ENCODE data around the gene TM4SF4. TPM values are rescaled to one million over a fixed set of nuclear protein-coding genes. Genes with fewer than 3 reads are reported as not detected.

The TM4SF4 gene
- total RNA-seq, 2 donors from 2014 or later, result not detected

DNA sequence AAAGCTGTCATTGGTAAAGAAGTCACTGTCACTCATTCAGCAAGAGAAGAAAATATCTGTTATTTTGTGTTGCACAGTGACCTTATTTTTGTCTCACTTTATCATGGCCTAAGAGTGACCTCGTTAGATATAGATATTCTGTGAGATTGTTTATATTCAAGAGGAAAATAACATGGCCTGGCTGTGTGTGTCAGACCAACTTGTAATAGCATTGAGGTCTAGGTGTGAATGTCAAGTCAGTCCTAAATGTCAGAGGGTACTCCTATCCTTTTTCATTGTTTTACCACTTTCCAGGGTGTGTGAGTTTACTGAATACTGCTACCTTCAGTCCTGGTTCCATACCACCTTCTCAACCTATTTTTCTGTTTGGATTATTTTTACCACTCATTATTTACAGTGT, 18.5 kb upstream of the TM4SF4 start:
- Histone ChIP-seq H3K27ac (no peak overlapping the region), H3K4me3 (no peak overlapping the region), H3K36me3 (no peaks in the 10 kb centered on the region), H3K9me3 (peaks cover 0 to 12% of the 10 kb centered on the region in 2 donors), H3K4me1 (peaks cover 0 to 13% of the 10 kb centered on the region in 2 donors), H3K27me3 (no peaks in the 10 kb centered on the region)
- no peak for TF ChIP-seq CTCF (IDR thresholded peaks at IDR 0.05)
- no peak for DNase-seq (ENCODE audit: low spot score)

- Histone ChIP-seq H3K4me3 (no peak overlapping the region), H3K4me1 (peaks cover 0 to 13% of the 10 kb centered on the region in 2 donors), H3K36me3 (no peaks in the 10 kb centered on the region), H3K27ac (peak overlapping the region in 1 of 2 donors; percentile 59), H3K9me3 (no peaks in the 10 kb centered on the region), H3K27me3 (no peaks in the 10 kb centered on the region)
- no peak for DNase-seq (ENCODE audit: low spot score)
- TF ChIP-seq CTCF (IDR thresholded peaks at IDR 0.05), result no peak
These were observed 14.9 kb upstream of the TM4SF4 start for GRCh38 chr3:149459491-149460059.

GRCh38 chr3:149460117-149460516, 14.4 kb upstream of the TM4SF4 start:
- Histone ChIP-seq H3K27me3 (no peaks in the 10 kb centered on the region), H3K36me3 (no peaks in the 10 kb centered on the region), H3K9me3 (no peaks in the 10 kb centered on the region), H3K4me3 (no peak overlapping the region), H3K27ac (peak overlapping the region; percentile 2 to 59), H3K4me1 (peaks cover 0 to 13% of the 10 kb centered on the region in 2 donors)
- TF ChIP-seq CTCF (IDR thresholded peaks at IDR 0.05), result no peak
- DNase-seq (ENCODE audit: low spot score), result peak; percentile 66

DNA sequence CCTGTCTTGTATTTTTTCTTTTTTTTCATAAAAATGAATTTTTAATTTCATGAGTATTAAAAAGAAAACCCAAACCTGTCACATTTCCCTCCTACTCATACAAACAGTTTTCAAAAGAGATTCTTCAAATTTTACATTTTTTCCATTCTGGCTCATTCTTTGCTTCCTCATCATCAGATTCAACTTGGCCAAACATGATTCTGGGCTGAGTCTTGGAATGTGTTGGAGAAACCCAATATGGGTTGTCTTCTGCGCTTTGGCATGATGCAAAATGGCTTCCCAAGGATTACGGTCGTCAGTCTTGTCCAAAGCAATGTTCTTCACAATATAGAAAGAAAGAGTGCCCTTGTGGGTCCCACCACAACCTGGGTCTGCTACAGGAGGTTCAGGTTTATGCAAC, 12.4 kb upstream of the TM4SF4 start:
- H3K4me1 ChIP-seq, result peaks cover 0 to 20% of the 10 kb centered on the region in 2 donors
- H3K27ac ChIP-seq, result no peak overlapping the region
- H3K9me3 ChIP-seq, result no peaks in the 10 kb centered on the region
- no peak for TF ChIP-seq CTCF (IDR thresholded peaks at IDR 0.05)
- DNase-seq (ENCODE audit: low spot score), result no peak
- no peak overlapping the region for H3K4me3 ChIP-seq
- H3K27me3 ChIP-seq, result no peaks in the 10 kb centered on the region
- no peaks in the 10 kb centered on the region for H3K36me3 ChIP-seq

GRCh38 chr3:149462581-149463011, 11.9 kb upstream of the TM4SF4 start:
- H3K4me3 ChIP-seq, result no peak overlapping the region
- H3K9me3 ChIP-seq, result no peaks in the 10 kb centered on the region
- no peaks in the 10 kb centered on the region for H3K27me3 ChIP-seq
- no peak for DNase-seq (ENCODE audit: low spot score)
- peaks cover 0 to 20% of the 10 kb centered on the region in 2 donors for H3K4me1 ChIP-seq
- no peaks in the 10 kb centered on the region for H3K36me3 ChIP-seq
- no peak for TF ChIP-seq CTCF (IDR thresholded peaks at IDR 0.05)
- H3K27ac ChIP-seq, result no peak overlapping the region

DNA sequence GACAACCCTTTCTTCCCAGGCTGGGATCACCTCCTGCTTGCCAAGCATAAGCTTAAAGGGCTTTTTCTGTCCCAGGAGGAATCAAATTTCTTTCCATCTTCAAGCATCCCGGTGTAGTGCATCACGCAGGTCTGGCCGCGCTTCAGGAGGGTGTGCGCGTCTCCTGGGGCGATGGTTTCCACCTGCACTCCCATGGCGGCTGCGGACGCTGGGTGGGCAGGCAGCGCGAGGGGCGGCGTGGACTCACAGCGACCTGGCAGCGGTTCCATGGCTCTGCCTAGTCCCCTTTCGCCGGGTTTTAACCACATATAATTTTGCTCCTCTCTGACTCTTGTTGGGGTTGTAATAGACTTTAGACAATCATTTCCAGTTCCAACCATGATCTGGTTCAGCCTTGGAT, 10.6 kb upstream of the TM4SF4 start:
- peaks cover 0 to 20% of the 10 kb centered on the region in 2 donors for H3K4me1 ChIP-seq
- no peak overlapping the region for H3K27ac ChIP-seq
- no peak overlapping the region for H3K4me3 ChIP-seq
- H3K27me3 ChIP-seq, result no peaks in the 10 kb centered on the region
- no peak for TF ChIP-seq CTCF (IDR thresholded peaks at IDR 0.05)
- DNase-seq (ENCODE audit: low spot score), result no peak
- H3K9me3 ChIP-seq, result no peaks in the 10 kb centered on the region
- no peaks in the 10 kb centered on the region for H3K36me3 ChIP-seq
